Measurements from ENCODE around the gene NUDT3. TPM values are rescaled to one million over a fixed set of nuclear protein-coding genes. Genes with fewer than 3 reads are reported as not detected.
A peak's percentile ranks its signal among the peaks of the same experiment; 100 is the strongest.

The NUDT3 gene
- total and polyA plus RNA-seq, 9 of the 15 experiments (the other 6 are each of a cell fraction or from before 2014, with no cell fraction given): 5.4 to 81.2 (median 56.4) TPM

- TF ChIP-seq ZC3H4 (CRISPR knock-in tag; IDR thresholded peaks at IDR 0.05; ENCODE audit: borderline replicate concordance) (no peak), ZNF175 (CRISPR knock-in tag; IDR thresholded peaks at IDR 0.05; ENCODE audit: low read depth) (no peak), GTF2A2 (tag; IDR thresholded peaks at IDR 0.05) (0 out of 2 replicates have a peak, but pooled peaks have one; percentile 30), ZNF232 (CRISPR knock-in tag; IDR thresholded peaks at IDR 0.05) (no peak), FOSL1 (tag; conservative IDR thresholded peaks at IDR 0.05) (no peak), PREB (CRISPR knock-in tag; IDR thresholded peaks at IDR 0.05) (0 out of 2 replicates have a peak, but pooled peaks have one; percentile 25), FOXJ2 (tag; IDR thresholded peaks at IDR 0.05) (no peak), SLC30A9 (CRISPR knock-in tag; IDR thresholded peaks at IDR 0.05) (no peak), DEAF1 (CRISPR knock-in tag; IDR thresholded peaks at IDR 0.05) (no peak), TOE1 (IDR thresholded peaks at IDR 0.05; ENCODE audit: borderline replicate concordance) (no peak), TOE1 (CRISPR knock-in tag; IDR thresholded peaks at IDR 0.05; ENCODE audit: borderline replicate concordance, low read depth) (no peak), ARID3A (IDR thresholded peaks at IDR 0.05; ENCODE audit: borderline replicate concordance, low read depth, low read length) (no peak), NONO (IDR thresholded peaks at IDR 0.05; ENCODE audit: low read depth in 2 of 2, low read length in 1 of 2) (peak in 1 of 2 experiments; percentile 18; a peak in 1 of 4 replicates), PML (IDR thresholded peaks at IDR 0.05; ENCODE audit: low read length) (no peak), ZBTB7A (IDR thresholded peaks at IDR 0.05; ENCODE audit: borderline replicate concordance, control insufficient read depth, low read depth, low read length) (no peak)
Observed at GRCh38 chr6:34234667-34235306, 157.7 kb downstream of the NUDT3 start (continued).
